BLaER1 treated with 17β-estradiol and CSF1 and Interleukin-3, amounts not matched to agents 10 nM and 100 nM (cell line): ENCODE data around the gene PIEZO1.
"Not testable (repeated sequence)": the region's sequence is repeated elsewhere in the genome, so short reads cannot be mapped to it uniquely, and the experiment has no call there.

ENCODE experiments used
- H3K27ac ChIP-seq, 11 experiments: shearing (Covaris generic); formaldehyde crosslinking; 2 replicates each; pipeline ENCODE4 v1.8.1; 2022
- H3K27me3 ChIP-seq, 11 experiments: shearing (Covaris generic); formaldehyde crosslinking; 2 replicates each; pipeline ENCODE4 v1.8.1; 2022
- H3K36me3 ChIP-seq, 11 experiments: shearing (Covaris generic); formaldehyde crosslinking; 2 replicates each; pipeline ENCODE4 v1.8.1; 2022
- H3K4me1 ChIP-seq, 10 experiments: shearing (Covaris generic); formaldehyde crosslinking; 2 replicates each; pipeline ENCODE4 v1.8.1; 2022
- H3K4me2 ChIP-seq, 11 experiments: shearing (Covaris generic); formaldehyde crosslinking; 2 replicates each; pipeline ENCODE4 v1.8.1; 2022
- H3K4me3 ChIP-seq, 10 experiments: shearing (Covaris generic); formaldehyde crosslinking; 2 replicates each; pipeline ENCODE4 v1.8.1; 2022
- H3K9ac ChIP-seq, 11 experiments: shearing (Covaris generic); formaldehyde crosslinking; 2 replicates each; pipeline ENCODE4 v1.8.1; 2022
- H3K9me3 ChIP-seq, 11 experiments: shearing (Covaris generic); formaldehyde crosslinking; replicated peaks in 1 of 11; 2 replicates each; pipeline ENCODE4 v1.8.1; 2022
- H4K20me1 ChIP-seq, 11 experiments: shearing (Covaris generic); formaldehyde crosslinking; 2 replicates each; pipeline ENCODE4 v1.8.1; 2022
- Cebpa-rat ChIP-seq, 11 experiments: shearing (Covaris generic); IDR thresholded peaks; 2 replicates each; pipeline ENCODE4 v1.8.1; 2022

Gene PIEZO1

DNA sequence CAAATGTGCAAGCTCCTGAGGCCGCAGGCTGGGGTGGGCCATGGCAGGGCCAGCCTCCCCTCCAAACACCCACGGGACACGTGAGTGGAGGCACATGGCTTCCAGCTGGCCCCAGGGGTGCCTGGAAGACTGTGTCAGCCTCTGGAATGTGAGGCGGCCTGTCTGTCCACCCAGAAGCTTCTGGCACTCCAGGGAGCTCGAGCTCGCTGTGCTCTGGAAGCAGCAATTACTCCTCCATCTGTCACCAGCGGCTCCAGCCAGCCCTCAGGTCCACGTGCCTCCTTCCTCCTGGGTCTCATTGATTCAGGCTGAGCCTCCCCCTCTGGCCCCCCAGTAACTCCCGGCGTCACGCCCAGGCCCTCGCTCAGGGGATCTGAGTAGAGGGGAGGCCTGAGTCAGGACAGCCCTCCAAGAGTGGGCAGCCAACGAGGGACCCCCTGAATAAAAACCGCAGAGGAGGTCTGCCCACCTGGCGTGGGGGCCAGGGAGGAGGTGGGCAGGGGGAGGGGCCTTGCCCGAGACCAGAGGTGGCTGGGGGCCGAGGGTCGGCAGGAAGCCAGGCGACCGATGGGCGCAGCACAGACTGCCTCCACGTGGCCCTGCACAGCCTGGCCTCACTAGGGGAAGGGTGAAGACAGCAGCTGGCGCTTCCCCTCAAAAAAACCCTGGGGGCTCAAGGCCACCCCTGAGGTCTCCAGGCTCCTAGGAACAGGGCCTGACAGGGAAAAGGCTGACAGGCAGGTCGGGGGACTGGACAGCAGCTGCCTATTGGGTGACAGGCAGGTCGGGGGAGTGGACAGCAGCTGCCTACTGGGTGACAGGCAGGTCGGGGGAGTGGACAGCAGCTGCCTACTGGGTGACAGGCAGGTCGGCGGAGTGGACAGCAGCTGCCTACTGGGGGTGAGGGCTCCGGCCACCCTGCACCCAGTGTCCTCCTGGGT is 11.9 kb downstream of the PIEZO1 start:
- no peaks in the 10 kb centered on the region for H3K27me3 ChIP-seq
- H3K4me1 ChIP-seq: peaks cover 97 to 100% (median 99%) of the 10 kb centered on the region in 10 experiments
- TF ChIP-seq Cebpa-rat (IDR thresholded peaks at IDR 0.05): no peak
- peaks cover 0 to 23% (median 5%) of the 10 kb centered on the region in 11 experiments; a peak in 10 of 22 replicates for H3K36me3 ChIP-seq
- H3K4me2 ChIP-seq: peak overlapping the region; percentile 89 to 100 (median 98)
- peaks cover 94 to 100% (median 100%) of the 10 kb centered on the region in 11 experiments for H4K20me1 ChIP-seq
- H3K4me3 ChIP-seq: no peak overlapping the region; a peak in 1 of 20 replicates
- H3K27ac ChIP-seq: peak overlapping the region in 8 of 11 experiments; percentile 15 to 96 (median 66); a peak in 14 of 22 replicates
- peak overlapping the region; percentile 12 to 85 (median 45); a peak in 16 of 22 replicates for H3K9ac ChIP-seq
- no peaks in the 10 kb centered on the region for H3K9me3 ChIP-seq

GRCh38 chr16:88771781-88772180 is 13.2 kb downstream of the PIEZO1 start:
- Histone ChIP-seq H3K36me3 (peaks cover 0 to 13% (median 5%) of the 10 kb centered on the region in 11 experiments; a peak in 10 of 22 replicates), H3K4me3 (peak overlapping the region in 2 of 10 experiments; percentile 14 to 51; a peak in 2 of 20 replicates), H3K9ac (peak overlapping the region; percentile 23 to 85 (median 74); a peak in 20 of 22 replicates), H3K27ac (peak overlapping the region in 10 of 11 experiments; percentile 1 to 96 (median 82); a peak in 17 of 22 replicates), H3K4me1 (peaks cover 97 to 100% (median 99%) of the 10 kb centered on the region in 10 experiments), H3K4me2 (peak overlapping the region; percentile 89 to 100 (median 98)), H4K20me1 (peaks cover 94 to 100% (median 100%) of the 10 kb centered on the region in 11 experiments)
- H3K9me3 ChIP-seq, H3K27me3 ChIP-seq: not testable (repeated sequence)

DNA sequence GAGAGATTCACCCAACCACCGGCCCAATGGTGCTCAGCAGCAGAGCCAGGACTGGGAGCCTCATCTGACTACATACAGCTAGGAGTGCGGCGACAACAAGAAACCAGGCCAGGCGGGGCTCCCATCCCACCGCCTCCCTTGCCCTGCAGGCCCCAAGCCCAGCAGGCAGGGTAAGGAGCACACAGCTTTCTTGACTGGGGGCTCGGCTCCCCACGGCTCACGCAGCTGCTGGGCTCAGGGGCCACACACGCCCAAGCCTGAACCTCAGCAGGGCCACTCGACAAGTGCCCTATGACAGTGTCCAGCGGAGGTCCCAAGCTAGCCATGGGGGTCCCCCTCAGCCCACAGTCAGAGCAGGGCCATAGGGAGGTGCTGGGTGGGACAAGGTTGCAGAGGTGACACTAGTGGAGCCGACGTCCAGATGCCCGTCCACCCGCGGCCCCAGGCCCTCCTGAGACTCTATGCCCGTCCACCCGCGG is 13.7 kb downstream of the PIEZO1 start:
- Histone ChIP-seq H3K9me3 (no peaks in the 10 kb centered on the region), H3K4me1 (peaks cover 97 to 100% (median 99%) of the 10 kb centered on the region in 10 experiments), H3K27ac (peak overlapping the region in 10 of 11 experiments; percentile 1 to 96 (median 82); a peak in 18 of 22 replicates), H3K4me2 (peak overlapping the region; percentile 89 to 100 (median 98)), H3K27me3 (no peaks in the 10 kb centered on the region), H3K4me3 (peak overlapping the region; percentile 3 to 62 (median 40); a peak in 15 of 20 replicates), H4K20me1 (peaks cover 94 to 100% (median 100%) of the 10 kb centered on the region in 11 experiments), H3K9ac (peak overlapping the region; percentile 23 to 85 (median 74); a peak in 19 of 22 replicates), H3K36me3 (peaks cover 0 to 13% (median 1%) of the 10 kb centered on the region in 11 experiments; a peak in 13 of 22 replicates)
- no peak for TF ChIP-seq Cebpa-rat (IDR thresholded peaks at IDR 0.05)

GRCh38 chr16:88770461-88771293 is 14.3 kb downstream of the PIEZO1 start:
- Histone ChIP-seq H3K4me3 (peak overlapping the region; percentile 13 to 62 (median 48); a peak in 18 of 20 replicates), H3K9ac (peak overlapping the region; percentile 29 to 85 (median 74); a peak in 20 of 22 replicates), H3K36me3 (peaks cover 0 to 14% (median 6%) of the 10 kb centered on the region in 11 experiments; a peak in 11 of 22 replicates), H3K27ac (peak overlapping the region in 9 of 11 experiments; percentile 44 to 96 (median 83); a peak in 17 of 22 replicates), H3K4me2 (peak overlapping the region; percentile 89 to 100 (median 98)), H3K4me1 (peaks cover 96 to 100% (median 100%) of the 10 kb centered on the region in 10 experiments), H4K20me1 (peaks cover 96 to 100% (median 100%) of the 10 kb centered on the region in 11 experiments), H3K27me3 (no peaks in the 10 kb centered on the region), H3K9me3 (no peaks in the 10 kb centered on the region)
- peak in 7 of 11 experiments; percentile 14 to 92 (median 84); a peak in 8 of 22 replicates for TF ChIP-seq Cebpa-rat (IDR thresholded peaks at IDR 0.05)

- no peaks in the 10 kb centered on the region for H3K27me3 ChIP-seq
- H3K9ac ChIP-seq: peak overlapping the region; percentile 29 to 85 (median 74); a peak in 20 of 22 replicates
- H3K36me3 ChIP-seq: peaks cover 0 to 19% (median 7%) of the 10 kb centered on the region in 11 experiments; a peak in 9 of 22 replicates
- peak overlapping the region; percentile 89 to 100 (median 98) for H3K4me2 ChIP-seq
- H4K20me1 ChIP-seq: peaks cover 97 to 100% (median 100%) of the 10 kb centered on the region in 11 experiments
- no peaks in the 10 kb centered on the region for H3K9me3 ChIP-seq
- no peak for TF ChIP-seq Cebpa-rat (IDR thresholded peaks at IDR 0.05)
- peak overlapping the region in 9 of 11 experiments; percentile 38 to 96 (median 83); a peak in 17 of 22 replicates for H3K27ac ChIP-seq
- peaks cover 89 to 100% (median 99%) of the 10 kb centered on the region in 10 experiments for H3K4me1 ChIP-seq
- peak overlapping the region; percentile 13 to 62 (median 48); a peak in 17 of 20 replicates for H3K4me3 ChIP-seq
These were observed 15.2 kb downstream of the PIEZO1 start for GRCh38 chr16:88769617-88770460.

GRCh38 chr16:88768071-88768783 is 16.8 kb downstream of the PIEZO1 start:
- Histone ChIP-seq H3K4me1 (peaks cover 73 to 100% (median 98%) of the 10 kb centered on the region in 10 experiments), H3K4me3 (peak overlapping the region in 5 of 10 experiments; percentile 1 to 35 (median 24); a peak in 6 of 20 replicates), H4K20me1 (peaks cover 97 to 100% (median 100%) of the 10 kb centered on the region in 11 experiments), H3K27me3 (no peaks in the 10 kb centered on the region), H3K36me3 (peaks cover 6 to 32% (median 21%) of the 10 kb centered on the region in 11 experiments; a peak in 20 of 22 replicates), H3K4me2 (peak overlapping the region; percentile 89 to 100 (median 98)), H3K27ac (peak overlapping the region in 8 of 11 experiments; percentile 37 to 96 (median 54); a peak in 16 of 22 replicates), H3K9me3 (no peaks in the 10 kb centered on the region), H3K9ac (peak overlapping the region; percentile 16 to 72 (median 55); a peak in 18 of 22 replicates)
- no peak for TF ChIP-seq Cebpa-rat (IDR thresholded peaks at IDR 0.05)
